Stimulated activated CD8-positive, alpha-beta memory T cell treated with anti-CD3 and anti-CD28 coated beads, Interleukin-12 subunit alpha, Interleukin-12 subunit beta, amount 100 ng/mL, for 24 hours (primary cell): Measurements from ENCODE around the gene LARP4B.

ENCODE experiments used
- DNase-seq: peaks from one replicate; pipeline ENCODE4 v3.0.0-alpha.2; 2020; ENCODE audit errors: extremely low read depth

The LARP4B gene

GRCh38 chr10:931326-932318 lies at the start of gene LARP4B:
Gene LARP4B (minus strand): TSS chr10:931705. CDS start chr10:885721, 45,984 bp downstream.
- peak; percentile 92 for DNase-seq

GRCh38 chr10:980468-981093 lies 49.1 kb upstream of the LARP4B start:
- no peak for DNase-seq

- no peak for DNase-seq
These were observed 47.4 kb upstream of the LARP4B start for GRCh38 chr10:978826-979421.

GRCh38 chr10:976316-976715 lies 44.8 kb upstream of the LARP4B start:
- no peak for DNase-seq

GRCh38 chr10:974785-975074 lies 43.2 kb upstream of the LARP4B start:
- DNase-seq: no peak

- no peak for DNase-seq
These were observed 42.7 kb upstream of the LARP4B start for GRCh38 chr10:974038-974784.

GRCh38 chr10:972763-973162 lies 41.3 kb upstream of the LARP4B start:
- no peak for DNase-seq

GRCh38 chr10:971613-972012 lies 40.1 kb upstream of the LARP4B start:
- DNase-seq: no peak

GRCh38 chr10:971150-971542 lies 39.6 kb upstream of the LARP4B start:
- no peak for DNase-seq

GRCh38 chr10:970311-971149 lies 39.0 kb upstream of the LARP4B start:
- DNase-seq: no peak

- DNase-seq: no peak
These were observed 38.1 kb upstream of the LARP4B start for GRCh38 chr10:969473-970150.

GRCh38 chr10:968546-969199 lies 37.2 kb upstream of the LARP4B start:
- DNase-seq: no peak

- no peak for DNase-seq
These were observed 35.1 kb upstream of the LARP4B start for GRCh38 chr10:966466-967235.

- DNase-seq: no peak
These were observed 33.5 kb upstream of the LARP4B start for GRCh38 chr10:964988-965417.

- DNase-seq: no peak
These were observed 32.9 kb upstream of the LARP4B start for GRCh38 chr10:964321-964987.

GRCh38 chr10:963655-964054 lies 32.1 kb upstream of the LARP4B start:
- no peak for DNase-seq

- DNase-seq: no peak
These were observed 31.7 kb upstream of the LARP4B start for GRCh38 chr10:963186-963585.

- no peak for DNase-seq
These were observed 30.8 kb upstream of the LARP4B start for GRCh38 chr10:962342-962741.

- DNase-seq: no peak
These were observed 27.4 kb upstream of the LARP4B start for GRCh38 chr10:958856-959255.
